CD8-positive, alpha-beta memory T cell (primary cell): ENCODE measurements around the gene TDG. TPM values are rescaled to one million over a fixed set of nuclear protein-coding genes. Genes with fewer than 3 reads are reported as not detected.
A peak's percentile ranks its signal among the peaks of the same experiment; 100 is the strongest.
"Not testable (repeated sequence)": the region's sequence is repeated elsewhere in the genome, so short reads cannot be mapped to it uniquely, and the experiment has no call there.

ENCODE experiments used
- CTCF ChIA-PET: fragments of 350-600 bp; sonication (Branson Sonifier 250); formaldehyde crosslinking; loops from one replicate; lab custom pipeline; 2021; ENCODE audit warnings: antibody characterized with exemption; lab: Charles Lee
- POLR2A ChIA-PET: fragments of 350-600 bp; sonication (Branson Sonifier 250); formaldehyde crosslinking; loops from one replicate; lab custom pipeline; 2021; ENCODE audit warnings: antibody characterized with exemption; lab: Charles Lee
- DNase-seq, 5 donors: peaks; one replicate each; pipeline versions ENCODE4 v3.0.0 to v3.0.0-alpha.2; 2020 to 2022; ENCODE audit warnings: mixed read lengths in 1 of 5
- H3K27ac ChIP-seq: one replicate; pipeline ENCODE4 v1.7.0; 2013; ENCODE audit warnings: low read depth, mild to moderate bottlenecking, low read length, moderate library complexity
- H3K27me3 ChIP-seq: 2 replicates; pipeline ENCODE4 v1.7.0; 2013; ENCODE audit warnings: low read length, mild to moderate bottlenecking; ENCODE audit not compliant: insufficient read depth, poor library complexity, severe bottlenecking
- H3K36me3 ChIP-seq: 2 replicates; pipeline ENCODE4 v1.7.0; 2013; ENCODE audit warnings: mild to moderate bottlenecking, low read length, moderate library complexity; ENCODE audit not compliant: insufficient read depth
- H3K4me1 ChIP-seq: 2 replicates; pipeline ENCODE4 v1.7.0; 2013; ENCODE audit warnings: mild to moderate bottlenecking, low read length, moderate library complexity; ENCODE audit not compliant: insufficient read depth
- H3K4me3 ChIP-seq: 2 replicates; pipeline ENCODE4 v1.7.0; 2013; ENCODE audit warnings: mild to moderate bottlenecking, low read length
- H3K9me3 ChIP-seq: 2 replicates; pipeline ENCODE4 v1.7.0; 2013; ENCODE audit warnings: mild to moderate bottlenecking, low read length
- H3K27ac Mint-ChIP-seq, 8 donors: one replicate each; pipeline ENCODE4 v1.8.0; 2020 to 2021; ENCODE audit warnings: mixed read lengths in 8 of 8, mild to moderate bottlenecking in 6 of 8, inconsistent platforms in 3 of 8, moderate library complexity in 3 of 8
- H3K27me3 Mint-ChIP-seq, 2 donors: one replicate each; pipeline ENCODE4 v1.8.0; 2020 to 2021; ENCODE audit warnings: mixed read lengths in 2 of 2, mild to moderate bottlenecking in 1 of 2, moderate library complexity in 1 of 2
- H3K36me3 Mint-ChIP-seq, 3 donors: one replicate each; pipeline ENCODE4 v1.8.0; 2020 to 2021; ENCODE audit warnings: mixed read lengths in 3 of 3, inconsistent platforms in 1 of 3, mild to moderate bottlenecking in 1 of 3
- H3K4me1 Mint-ChIP-seq, 3 donors: one replicate each; pipeline ENCODE4 v1.8.0; 2020 to 2021; ENCODE audit warnings: mixed read lengths in 3 of 3, inconsistent platforms in 1 of 3, mild to moderate bottlenecking in 1 of 3
- H3K4me3 Mint-ChIP-seq, 7 donors: one replicate each; pipeline ENCODE4 v1.8.0; 2020 to 2021; ENCODE audit warnings: mixed read lengths in 7 of 7, mild to moderate bottlenecking in 6 of 7, moderate library complexity in 4 of 7, inconsistent platforms in 2 of 7
- H3K9me3 Mint-ChIP-seq, 5 donors: one replicate each; pipeline ENCODE4 v1.8.0; 2020 to 2022; ENCODE audit warnings: mixed read lengths in 5 of 5, mild to moderate bottlenecking in 3 of 5, moderate library complexity in 2 of 5, inconsistent platforms in 1 of 5
- polyA plus RNA-seq: library from polyadenylated mRNA; unstranded; fragments of 300-500 nt; fragmentation: Illumina TruSeq; gene quantifications from one replicate; pipeline ENCODE4 v1.2.3, GENCODE V29; 2021
- total RNA-seq, 2 experiments: library from RNA; stranded (reverse); gene quantifications; one replicate each; pipeline ENCODE4 v1.2.3, GENCODE V29; 2021

The TDG gene
- total and polyA plus RNA-seq, 3 experiments from 2014 or later, result 24.1 to 52.6 (median 51.2) TPM

DNA sequence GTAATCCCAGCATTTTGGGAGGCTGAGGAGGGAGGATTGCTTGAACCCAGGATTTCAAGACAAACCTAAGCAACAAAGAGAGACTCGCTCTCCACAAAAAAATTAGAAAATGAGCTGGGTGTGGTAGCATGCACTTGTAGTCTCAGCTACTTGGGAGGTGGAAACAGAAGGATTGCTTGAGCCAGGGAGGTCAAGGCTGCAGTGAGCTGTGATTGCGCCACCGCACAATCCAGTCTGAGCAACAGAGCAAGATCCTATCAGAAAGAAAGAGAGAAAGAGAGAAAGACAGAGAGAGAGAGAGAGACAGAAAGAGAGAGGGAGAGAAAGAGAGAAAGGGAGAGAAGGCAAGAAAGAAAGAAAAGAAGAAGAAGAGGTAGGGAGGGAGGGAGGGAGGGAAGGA is 37.0 kb downstream of the TDG start:
- no peaks in the 10 kb centered on the region for H3K36me3 ChIP-seq
- Mint-ChIP-seq H3K27ac (no peak overlapping the region), H3K36me3 (no peaks in the 10 kb centered on the region), H3K4me3 (no peak overlapping the region), H3K27me3 (peaks cover 24 to 63% of the 10 kb centered on the region in 2 donors), H3K4me1 (no peaks in the 10 kb centered on the region), H3K9me3 (peaks cover 0 to 4% (median 0%) of the 10 kb centered on the region in 5 donors)
- H3K27ac ChIP-seq, result no peak overlapping the region
- H3K4me3 ChIP-seq, result no peak overlapping the region
- ChIA-PET POLR2A (interaction anchor here (1.0 kb wide), 1 partner anchor 61 kb away, joined by 3 read pairs; no protein-coding TSS in a partner anchor), CTCF (no interaction called here)
- DNase-seq, result no peak
- H3K27me3 ChIP-seq, result no peaks in the 10 kb centered on the region
- H3K9me3 ChIP-seq, result no peaks in the 10 kb centered on the region
- H3K4me1 ChIP-seq, result no peaks in the 10 kb centered on the region

DNA sequence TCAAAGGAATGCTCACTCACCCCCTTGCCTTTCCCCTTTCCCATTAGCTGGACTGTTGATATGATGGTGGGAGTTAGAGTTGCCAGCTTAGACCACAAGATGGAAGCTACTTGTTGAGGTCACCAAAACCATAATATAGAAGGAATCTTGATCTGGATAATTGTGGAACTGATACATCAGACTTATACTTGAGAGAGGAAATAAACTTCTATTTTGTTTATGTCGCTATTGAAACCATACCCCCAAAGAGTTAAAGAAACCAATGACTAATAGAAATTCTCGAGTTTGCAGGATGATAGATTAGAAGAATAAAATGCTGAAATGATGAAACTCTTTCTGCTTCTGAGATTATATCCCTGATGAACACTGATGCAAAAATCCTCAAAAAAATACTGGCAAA is 37.9 kb downstream of the TDG start:
- Mint-ChIP-seq H3K27ac (no peak overlapping the region), H3K4me3 (no peak overlapping the region), H3K4me1 (no peaks in the 10 kb centered on the region), H3K9me3 (peaks cover 0 to 8% (median 3%) of the 10 kb centered on the region in 5 donors), H3K27me3 (peaks cover 25 to 66% of the 10 kb centered on the region in 2 donors), H3K36me3 (peaks cover 0 to 6% (median 0%) of the 10 kb centered on the region in 3 donors)
- ChIA-PET CTCF (no interaction called here), POLR2A (no interaction called here)
- Histone ChIP-seq H3K27me3 (no peaks in the 10 kb centered on the region), H3K9me3 (no peaks in the 10 kb centered on the region), H3K27ac (no peak overlapping the region), H3K36me3 (no peaks in the 10 kb centered on the region), H3K4me3 (no peak overlapping the region), H3K4me1 (no peaks in the 10 kb centered on the region)
- DNase-seq, result no peak

DNA sequence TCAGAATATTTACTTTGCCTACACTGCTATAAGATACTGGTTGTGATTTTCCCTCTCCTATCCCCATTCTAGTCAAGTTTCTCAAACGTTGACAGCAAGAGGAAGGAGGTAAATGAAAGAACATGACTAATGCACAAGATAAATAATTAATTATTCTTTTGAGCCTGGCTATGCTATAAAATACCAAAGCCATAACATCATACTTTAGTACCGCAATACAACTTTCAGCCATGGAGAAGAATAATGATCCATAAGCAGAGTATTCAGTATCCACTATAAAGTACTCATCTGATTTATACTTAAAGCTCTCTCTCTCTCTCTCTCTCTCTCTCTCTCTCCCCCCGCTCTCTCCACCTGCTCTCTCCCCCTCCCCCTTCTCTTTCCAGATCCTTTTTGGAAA is 41.3 kb downstream of the TDG start:
- Histone ChIP-seq H3K4me1 (no peaks in the 10 kb centered on the region), H3K4me3 (no peak overlapping the region), H3K36me3 (no peaks in the 10 kb centered on the region), H3K27ac (no peak overlapping the region), H3K9me3 (no peaks in the 10 kb centered on the region), H3K27me3 (no peaks in the 10 kb centered on the region)
- ChIA-PET CTCF (interaction anchor here (0.7 kb wide), 1 partner anchor 12 kb away, joined by 3 read pairs; no protein-coding TSS in a partner anchor), POLR2A (no interaction called here)
- no peak overlapping the region for H3K4me3 Mint-ChIP-seq
- H3K4me1 Mint-ChIP-seq, result no peaks in the 10 kb centered on the region
- no peak for DNase-seq
- H3K9me3 Mint-ChIP-seq, result peaks cover 0 to 8% (median 3%) of the 10 kb centered on the region in 5 donors
- H3K36me3 Mint-ChIP-seq, result peaks cover 0 to 6% (median 0%) of the 10 kb centered on the region in 3 donors
- H3K27me3 Mint-ChIP-seq, result peaks cover 22 to 57% of the 10 kb centered on the region in 2 donors
- H3K27ac Mint-ChIP-seq, result no peak overlapping the region

DNA sequence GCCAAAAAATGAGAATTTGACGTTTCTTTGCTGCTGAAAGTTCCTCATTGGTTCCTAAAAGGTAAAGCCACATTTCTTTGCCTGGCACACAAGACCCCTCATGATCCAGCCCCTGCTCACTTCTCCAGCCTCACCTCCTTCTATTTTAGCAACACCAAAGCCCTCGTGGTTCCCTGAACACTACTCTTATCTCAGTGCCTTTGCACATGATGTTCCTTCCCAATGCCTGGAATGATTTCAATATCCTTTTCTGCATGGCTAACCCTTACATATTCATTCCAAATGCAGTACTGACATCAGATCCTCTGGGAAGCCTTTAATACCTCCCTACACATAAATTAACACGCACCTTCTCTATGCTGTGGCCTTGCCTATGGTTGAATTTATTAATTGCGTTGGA is 44.4 kb downstream of the TDG start:
- Histone ChIP-seq H3K4me1 (no peaks in the 10 kb centered on the region), H3K4me3 (no peak overlapping the region), H3K9me3 (no peaks in the 10 kb centered on the region), H3K27ac (no peak overlapping the region), H3K27me3 (no peaks in the 10 kb centered on the region), H3K36me3 (no peaks in the 10 kb centered on the region)
- no peak for DNase-seq
- ChIA-PET CTCF (no interaction called here), POLR2A (no interaction called here)
- H3K4me3 Mint-ChIP-seq, result no peak overlapping the region
- H3K27ac Mint-ChIP-seq, result no peak overlapping the region
- peaks cover 0 to 6% (median 0%) of the 10 kb centered on the region in 3 donors for H3K36me3 Mint-ChIP-seq
- H3K9me3 Mint-ChIP-seq, result peaks cover 0 to 8% (median 3%) of the 10 kb centered on the region in 5 donors
- H3K27me3 Mint-ChIP-seq, result peaks cover 9 to 33% of the 10 kb centered on the region in 2 donors
- no peaks in the 10 kb centered on the region for H3K4me1 Mint-ChIP-seq

DNA sequence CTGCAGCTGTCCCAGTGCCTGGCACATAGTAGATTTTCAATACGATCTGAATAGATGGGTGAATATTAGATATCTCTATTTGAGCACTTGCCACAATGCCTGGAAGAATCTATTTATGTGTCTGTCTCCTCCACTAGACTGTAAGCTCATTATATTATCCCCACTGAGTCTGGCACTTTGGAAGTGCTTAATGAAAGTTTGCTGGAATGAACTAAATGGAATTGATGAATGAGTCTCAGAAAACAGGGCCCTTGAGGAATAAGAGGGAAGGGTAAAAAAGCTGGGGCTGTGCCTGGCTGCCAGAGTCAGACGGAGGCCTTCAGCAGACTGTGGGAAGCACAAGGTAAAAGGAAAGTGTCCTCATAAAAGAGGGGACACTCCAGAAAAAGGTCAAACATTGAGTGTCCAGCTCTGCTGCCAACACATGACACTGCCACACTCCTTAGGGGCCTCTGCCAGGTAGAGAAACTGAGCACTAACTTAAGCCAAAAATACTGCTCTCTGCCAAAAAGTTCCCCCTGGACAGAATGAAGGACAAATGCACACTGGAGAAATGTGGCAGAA is 45.0 kb downstream of the TDG start:
- Mint-ChIP-seq H3K27me3 (peaks cover 9 to 28% of the 10 kb centered on the region in 2 donors), H3K9me3 (peaks cover 0 to 7% (median 3%) of the 10 kb centered on the region in 5 donors), H3K27ac (no peak overlapping the region), H3K36me3 (peaks cover 0 to 6% (median 0%) of the 10 kb centered on the region in 3 donors), H3K4me1 (no peaks in the 10 kb centered on the region), H3K4me3 (no peak overlapping the region)
- Histone ChIP-seq H3K27ac (no peak overlapping the region), H3K27me3 (no peaks in the 10 kb centered on the region), H3K36me3 (no peaks in the 10 kb centered on the region), H3K9me3 (no peaks in the 10 kb centered on the region), H3K4me3 (no peak overlapping the region), H3K4me1 (no peaks in the 10 kb centered on the region)
- CTCF ChIA-PET, result no interaction called here
- POLR2A ChIA-PET, result no interaction called here
- DNase-seq, result no peak

DNA sequence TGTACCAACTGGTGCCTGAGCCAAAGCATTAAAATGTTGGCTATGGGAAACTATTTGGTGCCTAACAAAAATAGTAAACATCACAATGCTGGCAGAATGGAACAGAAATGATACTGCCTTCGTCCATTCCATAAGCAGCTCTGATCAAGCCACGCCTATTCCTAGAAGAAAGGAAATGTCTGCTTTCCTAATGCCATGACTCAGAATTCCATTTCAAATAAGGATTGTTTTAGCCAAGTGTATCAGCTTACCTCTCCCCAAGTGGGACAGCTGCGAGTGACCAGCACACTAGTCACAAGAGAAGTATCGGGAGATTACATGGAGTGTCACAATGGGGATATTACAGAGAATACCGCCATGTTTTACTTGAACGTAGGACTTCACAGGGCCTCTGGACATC is 45.6 kb downstream of the TDG start:
- Histone ChIP-seq H3K9me3 (no peaks in the 10 kb centered on the region), H3K27me3 (no peaks in the 10 kb centered on the region), H3K27ac (no peak overlapping the region), H3K4me1 (no peaks in the 10 kb centered on the region), H3K4me3 (no peak overlapping the region), H3K36me3 (no peaks in the 10 kb centered on the region)
- DNase-seq, result no peak
- peaks cover 0 to 6% (median 0%) of the 10 kb centered on the region in 3 donors for H3K36me3 Mint-ChIP-seq
- peak overlapping the region in 1 of 8 donors; percentile 11 for H3K27ac Mint-ChIP-seq
- no peaks in the 10 kb centered on the region for H3K4me1 Mint-ChIP-seq
- ChIA-PET POLR2A (no interaction called here), CTCF (no interaction called here)
- no peak overlapping the region for H3K4me3 Mint-ChIP-seq
- peaks cover 9 to 25% of the 10 kb centered on the region in 2 donors for H3K27me3 Mint-ChIP-seq
- H3K9me3 Mint-ChIP-seq, result peaks cover 0 to 7% (median 3%) of the 10 kb centered on the region in 5 donors

DNA sequence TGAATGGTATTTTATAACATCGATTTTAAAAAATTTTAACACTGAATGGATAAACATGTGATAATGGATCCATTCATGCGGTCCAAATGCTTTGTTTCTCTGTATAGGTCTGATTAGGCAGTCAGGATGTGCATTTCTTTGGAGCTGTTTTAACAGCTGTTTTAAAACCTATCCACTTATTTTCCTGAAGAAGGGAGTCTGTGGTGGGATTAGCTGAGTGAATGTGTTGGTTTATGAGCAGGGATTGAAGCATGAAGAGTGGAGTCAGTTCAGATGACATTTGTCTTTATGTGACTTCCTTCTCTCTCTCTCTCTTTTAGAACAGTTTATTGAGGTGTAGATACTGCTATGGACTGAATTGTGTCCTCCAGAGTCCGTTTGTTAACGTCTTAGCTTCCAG is 46.7 kb downstream of the TDG start:
- Mint-ChIP-seq H3K27ac (no peak overlapping the region), H3K4me3 (no peak overlapping the region), H3K27me3 (peaks cover 8 to 23% of the 10 kb centered on the region in 2 donors), H3K9me3 (peaks cover 0 to 5% (median 3%) of the 10 kb centered on the region in 5 donors), H3K36me3 (peaks cover 0 to 6% (median 0%) of the 10 kb centered on the region in 3 donors), H3K4me1 (no peaks in the 10 kb centered on the region)
- ChIA-PET POLR2A (no interaction called here), CTCF (no interaction called here)
- Histone ChIP-seq H3K4me3 (no peak overlapping the region), H3K36me3 (no peaks in the 10 kb centered on the region), H3K27ac (no peak overlapping the region), H3K27me3 (no peaks in the 10 kb centered on the region), H3K4me1 (no peaks in the 10 kb centered on the region), H3K9me3 (no peaks in the 10 kb centered on the region)
- DNase-seq, result no peak

DNA sequence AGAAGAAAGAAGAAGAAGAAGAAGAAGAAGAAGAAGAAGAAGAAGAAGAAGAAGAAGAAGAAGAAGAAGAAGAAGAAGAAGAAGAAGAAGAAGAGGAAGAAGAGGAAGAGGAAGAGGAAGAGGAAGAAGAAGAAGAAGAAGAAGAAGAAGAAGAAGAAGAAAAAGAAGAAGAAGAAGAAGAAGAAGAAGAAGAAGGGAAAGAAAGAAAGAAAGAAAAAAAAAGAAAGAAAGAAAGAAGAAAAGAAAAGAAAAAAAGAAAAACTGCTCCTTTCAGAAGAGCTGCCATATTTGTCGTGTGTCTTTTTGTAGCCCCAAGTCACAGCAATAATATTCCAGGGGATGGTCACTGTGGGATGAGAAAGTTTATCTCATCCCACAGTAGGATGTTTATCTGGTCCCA is 56.2 kb downstream of the TDG start:
- CTCF ChIA-PET, H3K4me3 ChIP-seq, H3K4me3 Mint-ChIP-seq, H3K36me3 ChIP-seq, H3K4me1 Mint-ChIP-seq, H3K9me3 Mint-ChIP-seq, DNase-seq, H3K27ac Mint-ChIP-seq, H3K9me3 ChIP-seq, H3K27me3 ChIP-seq, H3K4me1 ChIP-seq, H3K27ac ChIP-seq, POLR2A ChIA-PET, H3K36me3 Mint-ChIP-seq: not testable (repeated sequence)
- H3K27me3 Mint-ChIP-seq, result peaks cover 20 to 48% of the 10 kb centered on the region in 2 donors
